ENCODE data around the gene GABRB2.
A peak's percentile ranks its signal among the peaks of the same experiment; 100 is the strongest.

GABRB2 gene

GRCh38 chr5:161539016-161539415 lies 7.5 kb downstream of the GABRB2 start:
- TF ChIP-seq CTCF (IDR thresholded peaks at IDR 0.05; ENCODE audit: borderline replicate concordance, extremely low read depth, low read length, poor library complexity, severe bottlenecking) (no peak), EZH2 (IDR thresholded peaks at IDR 0.05; ENCODE audit: borderline replicate concordance, low read depth, low read length, severe bottlenecking) (no peak)
- no peak overlapping the region for H3K9ac ChIP-seq (ENCODE audit: low read depth, low read length)
- DNase-seq: no peak
- no peaks in the 10 kb centered on the region for H3K27me3 ChIP-seq (ENCODE audit: insufficient read depth, low read length, poor library complexity)
- no peaks in the 10 kb centered on the region for H3K4me1 ChIP-seq (ENCODE audit: insufficient read depth, low read length)
- no peak overlapping the region for H3K4me2 ChIP-seq (ENCODE audit: insufficient read depth, low read length)
- no peaks in the 10 kb centered on the region for H4K20me1 ChIP-seq (ENCODE audit: insufficient read depth, low read length)
- no peaks in the 10 kb centered on the region for H3K36me3 ChIP-seq (ENCODE audit: insufficient read depth, low read length)
- no peak for ATAC-seq (ENCODE audit: insufficient read depth, low read depth)
- H2AFZ ChIP-seq (ENCODE audit: low read depth, low read length): no peak overlapping the region
- H3K27ac ChIP-seq (ENCODE audit: low read length): no peak overlapping the region
- H3K9me3 ChIP-seq (ENCODE audit: insufficient read depth, low read length, severe bottlenecking): no peaks in the 10 kb centered on the region
- H3K79me2 ChIP-seq (ENCODE audit: insufficient read depth, low read length): no peaks in the 10 kb centered on the region
- H3K4me3 ChIP-seq (ENCODE audit: low read depth in 1 of 2, low read length in 2 of 2): no peak overlapping the region

DNA sequence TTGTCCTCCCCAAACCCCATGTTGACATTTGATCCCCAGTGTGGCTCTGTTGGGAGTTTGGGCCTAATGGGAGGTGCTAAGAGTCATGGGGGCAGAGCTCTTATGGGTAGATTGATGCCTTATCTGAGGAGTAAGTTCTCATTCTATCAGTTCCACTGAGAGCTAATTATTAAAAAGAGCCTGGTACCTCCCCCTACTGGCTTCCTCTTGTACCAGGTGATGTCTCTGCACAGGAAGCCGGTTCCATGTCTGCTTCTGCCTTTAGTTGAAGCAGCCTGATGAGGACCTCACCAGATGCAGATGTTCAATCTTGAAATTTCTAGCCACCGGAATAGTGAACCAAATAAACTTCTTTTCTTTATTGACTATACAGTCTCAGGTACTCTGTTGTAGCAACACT lies 10.8 kb downstream of the GABRB2 start:
- H3K27me3 ChIP-seq (ENCODE audit: insufficient read depth, low read length, poor library complexity): no peaks in the 10 kb centered on the region
- no peaks in the 10 kb centered on the region for H4K20me1 ChIP-seq (ENCODE audit: insufficient read depth, low read length)
- H3K79me2 ChIP-seq (ENCODE audit: insufficient read depth, low read length): no peaks in the 10 kb centered on the region
- no peak overlapping the region for H3K27ac ChIP-seq (ENCODE audit: low read length)
- TF ChIP-seq CTCF (IDR thresholded peaks at IDR 0.05; ENCODE audit: borderline replicate concordance, extremely low read depth, low read length, poor library complexity, severe bottlenecking): peak; percentile 35
- no peak for TF ChIP-seq EZH2 (IDR thresholded peaks at IDR 0.05; ENCODE audit: borderline replicate concordance, low read depth, low read length, severe bottlenecking)
- ATAC-seq (ENCODE audit: insufficient read depth, low read depth) (no peak), DNase-seq (no peak)
- no peaks in the 10 kb centered on the region for H3K9me3 ChIP-seq (ENCODE audit: insufficient read depth, low read length, severe bottlenecking)
- no peak overlapping the region for H3K4me3 ChIP-seq (ENCODE audit: low read depth in 1 of 2, low read length in 2 of 2)
- no peak overlapping the region for H3K4me2 ChIP-seq (ENCODE audit: insufficient read depth, low read length)
- H2AFZ ChIP-seq (ENCODE audit: low read depth, low read length): no peak overlapping the region
- H3K9ac ChIP-seq (ENCODE audit: low read depth, low read length): no peak overlapping the region
- H3K4me1 ChIP-seq (ENCODE audit: insufficient read depth, low read length): no peaks in the 10 kb centered on the region
- no peaks in the 10 kb centered on the region for H3K36me3 ChIP-seq (ENCODE audit: insufficient read depth, low read length)

DNA sequence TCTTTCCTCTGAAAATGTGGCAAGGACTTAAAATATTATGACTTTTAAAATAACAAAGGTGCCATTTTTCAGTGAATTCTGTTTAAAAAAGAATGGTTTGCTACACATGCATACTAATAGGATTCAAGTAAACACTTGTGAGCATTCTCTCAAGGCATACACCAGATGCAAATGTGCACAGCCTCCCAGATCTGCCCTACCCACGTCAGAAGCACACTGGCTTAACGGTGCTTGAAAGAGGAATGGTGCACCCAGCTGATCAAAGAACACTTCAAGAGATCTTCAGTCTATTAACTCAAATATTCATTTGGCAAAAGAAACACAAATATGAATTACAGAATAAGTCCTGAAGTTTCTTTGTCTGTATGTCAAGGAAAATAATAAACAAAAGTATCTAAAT lies 15.8 kb downstream of the GABRB2 start:
- no peak overlapping the region for H2AFZ ChIP-seq (ENCODE audit: low read depth, low read length)
- TF ChIP-seq EZH2 (IDR thresholded peaks at IDR 0.05; ENCODE audit: borderline replicate concordance, low read depth, low read length, severe bottlenecking): no peak
- no peak for TF ChIP-seq CTCF (IDR thresholded peaks at IDR 0.05; ENCODE audit: borderline replicate concordance, extremely low read depth, low read length, poor library complexity, severe bottlenecking)
- H3K9me3 ChIP-seq (ENCODE audit: insufficient read depth, low read length, severe bottlenecking): no peaks in the 10 kb centered on the region
- ATAC-seq (ENCODE audit: insufficient read depth, low read depth): no peak
- no peaks in the 10 kb centered on the region for H3K27me3 ChIP-seq (ENCODE audit: insufficient read depth, low read length, poor library complexity)
- H3K4me1 ChIP-seq (ENCODE audit: insufficient read depth, low read length): no peaks in the 10 kb centered on the region
- DNase-seq: no peak
- H3K4me2 ChIP-seq (ENCODE audit: insufficient read depth, low read length): no peak overlapping the region
- H3K79me2 ChIP-seq (ENCODE audit: insufficient read depth, low read length): no peaks in the 10 kb centered on the region
- H3K36me3 ChIP-seq (ENCODE audit: insufficient read depth, low read length): no peaks in the 10 kb centered on the region
- H3K9ac ChIP-seq (ENCODE audit: low read depth, low read length): no peak overlapping the region
- no peak overlapping the region for H3K27ac ChIP-seq (ENCODE audit: low read length)
- no peaks in the 10 kb centered on the region for H4K20me1 ChIP-seq (ENCODE audit: insufficient read depth, low read length)
- no peak overlapping the region for H3K4me3 ChIP-seq (ENCODE audit: low read depth in 1 of 2, low read length in 2 of 2)

- no peak for TF ChIP-seq CTCF (IDR thresholded peaks at IDR 0.05; ENCODE audit: borderline replicate concordance, extremely low read depth, low read length, poor library complexity, severe bottlenecking)
- H3K27ac ChIP-seq (ENCODE audit: low read length): no peak overlapping the region
Observed at GRCh38 chr5:161513942-161514341, 32.6 kb downstream of the GABRB2 start.

More at GRCh38 chr5:161513942-161514341, 32.6 kb downstream of the GABRB2 start:
- no peak for ATAC-seq (ENCODE audit: insufficient read depth, low read depth)
- Histone ChIP-seq H3K79me2 (ENCODE audit: insufficient read depth, low read length) (no peaks in the 10 kb centered on the region), H3K27me3 (ENCODE audit: insufficient read depth, low read length, poor library complexity) (no peaks in the 10 kb centered on the region), H3K4me2 (ENCODE audit: insufficient read depth, low read length) (no peak overlapping the region), H2AFZ (ENCODE audit: low read depth, low read length) (no peak overlapping the region), H4K20me1 (ENCODE audit: insufficient read depth, low read length) (no peaks in the 10 kb centered on the region), H3K9me3 (ENCODE audit: insufficient read depth, low read length, severe bottlenecking) (no peaks in the 10 kb centered on the region), H3K9ac (ENCODE audit: low read depth, low read length) (no peak overlapping the region), H3K4me3 (ENCODE audit: low read depth in 1 of 2, low read length in 2 of 2) (no peak overlapping the region), H3K4me1 (ENCODE audit: insufficient read depth, low read length) (no peaks in the 10 kb centered on the region), H3K36me3 (ENCODE audit: insufficient read depth, low read length) (no peaks in the 10 kb centered on the region)
- no peak for DNase-seq
